D721Med (cell line): ENCODE results near the gene CPHXL2.

Experiments used
- DNase-seq: peaks from one replicate; pipeline ENCODE4 v3.0.0; 2011; ENCODE audit warnings: low spot score; ENCODE audit not compliant: insufficient read length
- FAIRE-seq: peaks from 2 replicates; lab custom pipeline; 2011; peaks lifted over from hg19 to GRCh38; lab: Jason Lieb, UNC
- TF ChIP-seq, protein P1 (sequence below): IDR thresholded peaks from 2 replicates; pipeline ENCODE4 v1.5.1; 2012; ENCODE audit warnings: mild to moderate bottlenecking, control low read depth; ENCODE audit not compliant: insufficient read depth; ENCODE audit errors: missing control alignments

Gene CPHXL2

DNA sequence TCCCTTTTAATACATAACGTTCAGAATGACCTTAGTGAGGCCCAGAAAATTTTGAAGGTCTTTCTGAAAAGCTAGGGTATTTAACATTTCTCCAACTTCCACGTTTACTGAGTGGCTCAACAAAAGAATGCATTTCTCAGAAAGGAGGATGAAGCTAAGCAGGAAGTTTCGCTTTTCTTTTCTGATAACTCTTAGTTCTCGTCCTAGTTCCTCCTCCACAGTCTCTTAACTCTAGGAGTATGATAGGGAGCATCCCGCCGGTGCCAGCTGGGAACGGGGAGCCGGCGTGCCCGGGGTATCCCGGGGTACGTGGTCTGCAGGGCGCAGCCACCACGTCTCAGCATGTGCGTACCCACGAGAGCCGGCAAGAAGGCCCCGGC lies 29.7 kb downstream of the CPHXL2 start:
- DNase-seq (no peak), FAIRE-seq (no peak)
- TF ChIP-seq, protein P1, sequence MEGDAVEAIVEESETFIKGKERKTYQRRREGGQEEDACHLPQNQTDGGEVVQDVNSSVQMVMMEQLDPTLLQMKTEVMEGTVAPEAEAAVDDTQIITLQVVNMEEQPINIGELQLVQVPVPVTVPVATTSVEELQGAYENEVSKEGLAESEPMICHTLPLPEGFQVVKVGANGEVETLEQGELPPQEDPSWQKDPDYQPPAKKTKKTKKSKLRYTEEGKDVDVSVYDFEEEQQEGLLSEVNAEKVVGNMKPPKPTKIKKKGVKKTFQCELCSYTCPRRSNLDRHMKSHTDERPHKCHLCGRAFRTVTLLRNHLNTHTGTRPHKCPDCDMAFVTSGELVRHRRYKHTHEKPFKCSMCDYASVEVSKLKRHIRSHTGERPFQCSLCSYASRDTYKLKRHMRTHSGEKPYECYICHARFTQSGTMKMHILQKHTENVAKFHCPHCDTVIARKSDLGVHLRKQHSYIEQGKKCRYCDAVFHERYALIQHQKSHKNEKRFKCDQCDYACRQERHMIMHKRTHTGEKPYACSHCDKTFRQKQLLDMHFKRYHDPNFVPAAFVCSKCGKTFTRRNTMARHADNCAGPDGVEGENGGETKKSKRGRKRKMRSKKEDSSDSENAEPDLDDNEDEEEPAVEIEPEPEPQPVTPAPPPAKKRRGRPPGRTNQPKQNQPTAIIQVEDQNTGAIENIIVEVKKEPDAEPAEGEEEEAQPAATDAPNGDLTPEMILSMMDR, result no peak

DNA sequence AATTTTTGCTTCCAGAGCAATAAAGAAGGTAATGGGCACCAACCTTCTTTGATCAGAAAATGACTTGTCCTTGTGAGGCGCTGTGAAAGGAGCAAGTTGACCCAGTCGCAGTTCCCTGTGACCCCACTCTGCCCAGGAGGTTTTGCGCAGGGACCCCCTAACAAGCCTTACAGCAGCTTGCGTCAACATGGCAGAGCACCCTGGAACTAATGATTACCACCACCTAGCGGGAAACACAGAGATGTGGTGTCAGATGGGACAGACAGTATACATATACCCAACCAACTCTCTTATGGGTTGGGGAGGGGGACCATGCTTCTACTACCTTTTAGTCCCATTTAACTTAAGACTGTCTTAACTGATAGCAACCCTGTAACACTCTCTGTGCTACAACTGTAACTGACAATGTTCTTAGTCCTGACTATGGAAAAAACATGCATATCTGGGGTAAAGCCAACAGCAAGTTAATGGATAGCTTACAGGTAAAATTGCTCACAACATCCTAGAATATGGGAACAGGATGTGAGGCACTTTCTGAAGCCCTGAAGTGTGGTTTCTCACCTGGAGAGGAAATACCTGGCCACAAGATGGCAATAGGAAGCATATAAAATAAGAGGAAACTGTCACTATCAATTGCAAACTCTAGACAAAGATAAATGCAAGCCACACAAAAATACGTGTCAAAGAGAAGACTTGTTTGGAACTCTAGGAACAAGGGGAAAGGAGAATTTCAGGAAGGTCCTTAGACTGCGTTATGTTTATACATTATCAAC lies 32.4 kb downstream of the CPHXL2 start:
- DNase-seq (no peak), FAIRE-seq (no peak)
- TF ChIP-seq, protein P1, result no peak

DNA sequence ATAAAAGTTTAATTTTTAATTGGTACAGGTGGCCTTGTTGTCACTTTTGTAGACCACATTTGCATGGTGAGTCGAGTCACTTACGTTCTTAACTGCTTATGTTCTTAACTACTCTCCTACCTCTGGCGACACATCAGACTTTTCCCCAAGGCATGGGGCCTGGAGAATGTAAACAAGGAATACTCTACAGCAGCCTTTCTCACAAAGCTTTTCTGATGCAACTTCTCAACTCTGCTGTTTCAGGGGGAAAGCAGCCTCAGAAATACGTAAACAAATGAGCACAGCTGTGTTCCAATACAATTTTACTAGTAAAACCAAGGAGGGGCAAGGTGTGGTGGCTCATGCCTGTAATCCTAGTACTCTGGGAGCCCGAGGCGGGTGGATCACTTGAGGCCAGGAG lies 36.2 kb downstream of the CPHXL2 start:
- TF ChIP-seq, protein P1, result no peak
- no peak for DNase-seq
- no peak for FAIRE-seq

DNA sequence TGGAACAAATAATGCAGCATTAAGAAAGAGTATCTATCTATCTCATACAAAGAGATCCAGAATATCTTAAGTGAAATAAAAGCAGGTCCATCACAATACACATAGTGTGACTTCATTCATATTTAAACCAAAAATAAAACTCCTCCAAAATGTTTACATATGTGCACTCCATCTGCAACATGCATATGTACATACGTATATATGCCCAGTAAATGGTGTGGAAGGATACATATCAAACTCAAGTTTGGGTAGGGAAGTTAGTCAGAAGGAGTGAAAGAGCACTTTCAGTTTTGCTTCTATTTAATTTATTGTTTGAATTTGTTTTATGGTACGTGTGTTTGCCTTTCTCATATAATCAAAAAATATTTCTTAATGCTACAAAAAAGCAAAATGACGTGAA lies 41.8 kb downstream of the CPHXL2 start:
- TF ChIP-seq, protein P1, result no peak
- DNase-seq (no peak), FAIRE-seq (no peak)

DNA sequence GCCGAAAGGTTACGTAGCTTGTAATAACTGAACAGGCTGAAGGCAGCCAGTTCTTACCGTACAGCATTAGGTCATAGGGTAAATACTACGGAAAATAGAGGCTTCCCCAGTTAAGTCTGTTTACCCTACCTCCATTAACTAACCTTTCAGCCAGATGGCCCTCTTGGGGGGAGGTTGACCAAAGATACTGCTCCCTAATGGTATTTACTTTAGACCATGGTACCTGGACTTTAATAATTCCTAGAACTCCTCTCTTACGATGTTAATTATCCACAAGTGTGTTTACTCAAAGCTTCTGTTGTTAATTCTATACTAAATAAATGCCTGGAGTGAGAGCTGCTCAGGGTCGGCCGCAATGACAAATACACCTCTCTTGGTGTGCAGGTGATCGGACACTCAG lies 44.0 kb downstream of the CPHXL2 start:
- TF ChIP-seq, protein P1, result no peak
- FAIRE-seq (no peak), DNase-seq (no peak)

DNA sequence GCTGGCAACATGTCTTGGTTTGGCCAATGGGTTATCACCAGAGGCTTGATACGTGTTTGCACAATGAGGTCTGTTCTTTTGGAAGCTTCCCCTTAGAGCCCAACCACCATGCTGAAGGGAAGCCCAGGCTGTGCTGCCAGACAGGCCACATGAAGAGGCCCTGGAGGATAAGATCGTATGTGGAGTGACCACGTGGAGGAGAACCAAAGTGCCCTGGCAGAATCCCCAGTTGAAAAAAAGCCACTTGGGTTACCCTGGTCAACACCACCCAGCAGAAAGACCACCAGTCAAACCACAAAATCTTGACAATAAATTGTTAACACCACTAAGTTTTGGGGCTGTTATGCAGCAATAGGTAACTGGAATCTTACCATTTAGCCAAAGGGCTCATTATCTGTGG lies 46.8 kb downstream of the CPHXL2 start:
- DNase-seq (no peak), FAIRE-seq (no peak)
- TF ChIP-seq, protein P1, result no peak

DNA sequence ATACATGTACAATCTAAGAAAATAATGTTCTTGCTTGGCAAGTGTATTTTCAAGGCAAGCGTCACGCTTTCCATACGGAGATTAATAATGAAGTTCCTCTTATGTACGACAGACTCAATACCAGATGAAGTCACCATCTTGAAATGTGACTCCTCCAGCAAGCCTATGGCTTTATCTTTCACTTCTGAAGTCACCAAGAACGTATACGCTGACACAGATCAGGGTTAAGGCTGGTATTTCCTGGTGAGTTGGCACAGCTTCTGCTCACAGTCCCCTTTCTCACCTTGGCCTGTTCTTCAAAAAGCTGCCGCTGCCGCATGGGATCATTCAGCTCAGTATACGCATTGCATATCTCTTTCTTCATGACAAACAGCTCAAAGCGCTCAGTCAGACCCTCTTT lies 47.7 kb downstream of the CPHXL2 start:
- DNase-seq (no peak), FAIRE-seq (no peak)
- TF ChIP-seq, protein P1, result no peak
